HG03135 (cell line): ENCODE data around the gene BNIP5.

Experiments
- ATAC-seq: cut with Tn5 transposase; IDR thresholded peaks from one replicate; pipeline ENCODE4 v1.9.1; 2021; ENCODE audit warnings: mild to moderate bottlenecking, moderate library complexity; ENCODE audit not compliant: unreplicated experiment

Gene BNIP5

GRCh38 chr6:36301085-36301658 is 35.5 kb downstream of the BNIP5 start:
- no peak for ATAC-seq

GRCh38 chr6:36298027-36298426 is 38.7 kb downstream of the BNIP5 start:
- ATAC-seq: no peak

GRCh38 chr6:36297511-36297910 is 39.2 kb downstream of the BNIP5 start:
- no peak for ATAC-seq

GRCh38 chr6:36297051-36297450 is 39.6 kb downstream of the BNIP5 start:
- ATAC-seq: no peak

GRCh38 chr6:36296240-36296639 is 40.4 kb downstream of the BNIP5 start:
- ATAC-seq: no peak

GRCh38 chr6:36292170-36292569 is 44.5 kb downstream of the BNIP5 start:
- ATAC-seq: no peak

- no peak for ATAC-seq
These were observed 45.7 kb downstream of the BNIP5 start for GRCh38 chr6:36290668-36291620.

GRCh38 chr6:36289281-36289878 is 47.3 kb downstream of the BNIP5 start:
- ATAC-seq: no peak

- ATAC-seq: no peak
These were observed 49.8 kb downstream of the BNIP5 start for GRCh38 chr6:36286858-36287257.

- ATAC-seq: no peak
These were observed 50.9 kb downstream of the BNIP5 start for GRCh38 chr6:36285797-36286196.

GRCh38 chr6:36285187-36285671 is 51.5 kb downstream of the BNIP5 start:
- no peak for ATAC-seq

GRCh38 chr6:36284359-36284758 is 52.3 kb downstream of the BNIP5 start:
- ATAC-seq: no peak

- no peak for ATAC-seq
These were observed 53.1 kb downstream of the BNIP5 start for GRCh38 chr6:36283608-36284007.

- no peak for ATAC-seq
These were observed 55.7 kb downstream of the BNIP5 start for GRCh38 chr6:36280983-36281382.

- ATAC-seq: no peak
These were observed 56.2 kb downstream of the BNIP5 start for GRCh38 chr6:36280467-36280866.

- ATAC-seq: no peak
These were observed 58.7 kb downstream of the BNIP5 start for GRCh38 chr6:36277946-36278470.

GRCh38 chr6:36276581-36277536 is 59.8 kb downstream of the BNIP5 start:
- no peak for ATAC-seq

GRCh38 chr6:36273802-36274514 is 62.7 kb downstream of the BNIP5 start:
- no peak for ATAC-seq

- no peak for ATAC-seq
These were observed 63.6 kb downstream of the BNIP5 start for GRCh38 chr6:36273067-36273466.

- ATAC-seq: no peak
These were observed 64.5 kb downstream of the BNIP5 start for GRCh38 chr6:36272234-36272633.
